Measurements from ENCODE around the gene TBXA2R.

TBXA2R gene

GRCh38 chr19:3576696-3577443 lies 29.8 kb downstream of the TBXA2R start:
- H3K9me3 Mint-ChIP-seq = no peaks in the 10 kb centered on the region
- H3K27ac Mint-ChIP-seq = no peak overlapping the region
- no peak for TF ChIP-seq CTCF (IDR thresholded peaks at IDR 0.05; ENCODE audit: unreplicated experiment in 3 of 3)
- H3K27me3 Mint-ChIP-seq (ENCODE audit: low read depth) = peaks cover 30% of the 10 kb centered on the region
- peak overlapping the region; percentile 50 to 67 (median 61) for H3K4me3 Mint-ChIP-seq
- peaks cover 13% of the 10 kb centered on the region for H3K36me3 Mint-ChIP-seq (ENCODE audit: low read depth)
- H3K4me1 Mint-ChIP-seq = peaks cover 15% of the 10 kb centered on the region

GRCh38 chr19:3575949-3576673 lies 30.6 kb downstream of the TBXA2R start:
- no peaks in the 10 kb centered on the region for H3K9me3 Mint-ChIP-seq

GRCh38 chr19:3575260-3575741 lies 31.4 kb downstream of the TBXA2R start:
- no peak overlapping the region for H3K27ac Mint-ChIP-seq
- TF ChIP-seq CTCF (IDR thresholded peaks at IDR 0.05; ENCODE audit: unreplicated experiment in 3 of 3) = peak in 1 of 3 experiments; percentile 20
- peaks cover 22% of the 10 kb centered on the region for H3K27me3 Mint-ChIP-seq (ENCODE audit: low read depth)
- peaks cover 13% of the 10 kb centered on the region for H3K36me3 Mint-ChIP-seq (ENCODE audit: low read depth)
- no peaks in the 10 kb centered on the region for H3K9me3 Mint-ChIP-seq
- H3K4me1 Mint-ChIP-seq = peaks cover 16% of the 10 kb centered on the region
- peak overlapping the region; percentile 80 to 82 (median 82) for H3K4me3 Mint-ChIP-seq

More at GRCh38 chr19:3575949-3576673, 30.6 kb downstream of the TBXA2R start:
- TF ChIP-seq CTCF (IDR thresholded peaks at IDR 0.05; ENCODE audit: unreplicated experiment in 3 of 3) = no peak
- Mint-ChIP-seq H3K36me3 (ENCODE audit: low read depth) (peaks cover 13% of the 10 kb centered on the region), H3K27me3 (ENCODE audit: low read depth) (peaks cover 29% of the 10 kb centered on the region), H3K27ac (no peak overlapping the region), H3K4me1 (peaks cover 20% of the 10 kb centered on the region), H3K4me3 (peak overlapping the region; percentile 50 to 82 (median 61))

GRCh38 chr19:3573858-3574637 lies 32.6 kb downstream of the TBXA2R start:
- H3K9me3 Mint-ChIP-seq = no peaks in the 10 kb centered on the region
- H3K4me1 Mint-ChIP-seq = peaks cover 13% of the 10 kb centered on the region
- H3K27me3 Mint-ChIP-seq (ENCODE audit: low read depth) = peaks cover 13% of the 10 kb centered on the region
- H3K4me3 Mint-ChIP-seq = peak overlapping the region; percentile 82 to 86 (median 86)
- no peak for TF ChIP-seq CTCF (IDR thresholded peaks at IDR 0.05; ENCODE audit: unreplicated experiment in 3 of 3)
- H3K36me3 Mint-ChIP-seq (ENCODE audit: low read depth) = peaks cover 13% of the 10 kb centered on the region
- peak overlapping the region in 1 of 3 experiments; percentile 46 for H3K27ac Mint-ChIP-seq

GRCh38 chr19:3573162-3573857 lies 33.4 kb downstream of the TBXA2R start:
- H3K27me3 Mint-ChIP-seq (ENCODE audit: low read depth) = peaks cover 13% of the 10 kb centered on the region
- H3K36me3 Mint-ChIP-seq (ENCODE audit: low read depth) = peaks cover 13% of the 10 kb centered on the region
- peaks cover 13% of the 10 kb centered on the region for H3K4me1 Mint-ChIP-seq
- no peak overlapping the region for H3K27ac Mint-ChIP-seq
- peak overlapping the region; percentile 82 to 86 (median 86) for H3K4me3 Mint-ChIP-seq
- no peak for TF ChIP-seq CTCF (IDR thresholded peaks at IDR 0.05; ENCODE audit: unreplicated experiment in 3 of 3)
- no peaks in the 10 kb centered on the region for H3K9me3 Mint-ChIP-seq

Data from nephron (organoid).